ENCODE results near the gene GPHB5. TPM values are rescaled to one million over a fixed set of nuclear protein-coding genes. Genes with fewer than 3 reads are reported as not detected.

GPHB5 gene
- polyA plus RNA-seq, 3 donors: not detected

- H3K4me1 ChIP-seq (ENCODE audit: control insufficient read depth in 1 of 2, insufficient read depth in 2 of 2, low read length in 2 of 2): no peaks in the 10 kb centered on the region
- no peaks in the 10 kb centered on the region for H3K27me3 ChIP-seq (ENCODE audit: control insufficient read depth in 2 of 2, insufficient read depth in 2 of 2, low read length in 2 of 2)
- H3K4me2 ChIP-seq (replicated peaks; ENCODE audit: extremely low read depth, low read length, poor library complexity, severe bottlenecking): no peak overlapping the region
- no peak overlapping the region for H3K4me3 ChIP-seq (replicated peaks in 1 of 3; ENCODE audit: low read depth in 2 of 3, low read length in 3 of 3)
- no peaks in the 10 kb centered on the region for H3K36me3 ChIP-seq (replicated peaks in 1 of 2; ENCODE audit: control insufficient read depth in 1 of 2, insufficient read depth in 2 of 2, low read length in 2 of 2)
- H3K27ac Mint-ChIP-seq: no peak overlapping the region
- H3K36me3 Mint-ChIP-seq: no peaks in the 10 kb centered on the region
- H2AFZ ChIP-seq (ENCODE audit: insufficient read depth, low read depth, low read length, poor library complexity, severe bottlenecking): no peak overlapping the region
- no peak overlapping the region for H3K4me3 Mint-ChIP-seq
- no peaks in the 10 kb centered on the region for H3K9me3 ChIP-seq (replicated peaks in 1 of 2; ENCODE audit: control insufficient read depth in 1 of 2, insufficient read depth in 1 of 2, low read length in 2 of 2)
- no peak overlapping the region for H3K27ac ChIP-seq (ENCODE audit: low read depth in 1 of 2, low read length in 2 of 2)
- H3K79me2 ChIP-seq (ENCODE audit: insufficient read depth, low read length): no peaks in the 10 kb centered on the region
- peaks cover 0 to 2% (median 0%) of the 10 kb centered on the region in 7 donors for H3K9me3 Mint-ChIP-seq
- H4K20me1 ChIP-seq (ENCODE audit: insufficient read depth, low read length): no peaks in the 10 kb centered on the region
- no peak overlapping the region for H3K9ac ChIP-seq (ENCODE audit: insufficient read depth, low read length, poor library complexity, severe bottlenecking)
- no peak for DNase-seq
- intact Hi-C loops (cut with micrococcal nuclease): no loop called here
- WGBS (ENCODE audit: insufficient coverage): 90% methylated on average over 4 of the region's 8 CpGs
- no peaks in the 10 kb centered on the region for H3K4me1 Mint-ChIP-seq
- peaks cover 0 to 5% (median 0%) of the 10 kb centered on the region in 3 donors for H3K27me3 Mint-ChIP-seq (ENCODE audit: low read depth in 3 of 3)
- TF ChIP-seq, protein P1, sequence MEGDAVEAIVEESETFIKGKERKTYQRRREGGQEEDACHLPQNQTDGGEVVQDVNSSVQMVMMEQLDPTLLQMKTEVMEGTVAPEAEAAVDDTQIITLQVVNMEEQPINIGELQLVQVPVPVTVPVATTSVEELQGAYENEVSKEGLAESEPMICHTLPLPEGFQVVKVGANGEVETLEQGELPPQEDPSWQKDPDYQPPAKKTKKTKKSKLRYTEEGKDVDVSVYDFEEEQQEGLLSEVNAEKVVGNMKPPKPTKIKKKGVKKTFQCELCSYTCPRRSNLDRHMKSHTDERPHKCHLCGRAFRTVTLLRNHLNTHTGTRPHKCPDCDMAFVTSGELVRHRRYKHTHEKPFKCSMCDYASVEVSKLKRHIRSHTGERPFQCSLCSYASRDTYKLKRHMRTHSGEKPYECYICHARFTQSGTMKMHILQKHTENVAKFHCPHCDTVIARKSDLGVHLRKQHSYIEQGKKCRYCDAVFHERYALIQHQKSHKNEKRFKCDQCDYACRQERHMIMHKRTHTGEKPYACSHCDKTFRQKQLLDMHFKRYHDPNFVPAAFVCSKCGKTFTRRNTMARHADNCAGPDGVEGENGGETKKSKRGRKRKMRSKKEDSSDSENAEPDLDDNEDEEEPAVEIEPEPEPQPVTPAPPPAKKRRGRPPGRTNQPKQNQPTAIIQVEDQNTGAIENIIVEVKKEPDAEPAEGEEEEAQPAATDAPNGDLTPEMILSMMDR (IDR thresholded peaks at IDR 0.05): no peak
Measured at GRCh38 chr14:63273717-63274655, 44.7 kb downstream of the GPHB5 start.

GRCh38 chr14:63273129-63273528 lies 45.6 kb downstream of the GPHB5 start:
- no peak for DNase-seq
- no peaks in the 10 kb centered on the region for H3K27me3 ChIP-seq (ENCODE audit: control insufficient read depth in 2 of 2, insufficient read depth in 2 of 2, low read length in 2 of 2)
- no peak overlapping the region for H3K9ac ChIP-seq (ENCODE audit: insufficient read depth, low read length, poor library complexity, severe bottlenecking)
- H3K27ac ChIP-seq (ENCODE audit: low read depth in 1 of 2, low read length in 2 of 2): no peak overlapping the region
- H2AFZ ChIP-seq (ENCODE audit: insufficient read depth, low read depth, low read length, poor library complexity, severe bottlenecking): no peak overlapping the region
- no peak overlapping the region for H3K4me3 ChIP-seq (replicated peaks in 1 of 3; ENCODE audit: low read depth in 2 of 3, low read length in 3 of 3)
- intact Hi-C loops (cut with micrococcal nuclease): no loop called here
- Mint-ChIP-seq H3K27me3 (ENCODE audit: low read depth in 3 of 3) (peaks cover 0 to 5% (median 0%) of the 10 kb centered on the region in 3 donors), H3K36me3 (no peaks in the 10 kb centered on the region), H3K27ac (no peak overlapping the region), H3K4me1 (no peaks in the 10 kb centered on the region), H3K4me3 (no peak overlapping the region), H3K9me3 (peaks cover 0 to 2% (median 0%) of the 10 kb centered on the region in 7 donors)
- no peaks in the 10 kb centered on the region for H3K79me2 ChIP-seq (ENCODE audit: insufficient read depth, low read length)
- H4K20me1 ChIP-seq (ENCODE audit: insufficient read depth, low read length): no peaks in the 10 kb centered on the region
- H3K4me1 ChIP-seq (ENCODE audit: control insufficient read depth in 1 of 2, insufficient read depth in 2 of 2, low read length in 2 of 2): no peaks in the 10 kb centered on the region
- no peaks in the 10 kb centered on the region for H3K36me3 ChIP-seq (replicated peaks in 1 of 2; ENCODE audit: control insufficient read depth in 1 of 2, insufficient read depth in 2 of 2, low read length in 2 of 2)
- H3K9me3 ChIP-seq (replicated peaks in 1 of 2; ENCODE audit: control insufficient read depth in 1 of 2, insufficient read depth in 1 of 2, low read length in 2 of 2): no peaks in the 10 kb centered on the region
- TF ChIP-seq, protein P1 (IDR thresholded peaks at IDR 0.05): no peak
- 92% methylated on average over 2 of the region's 3 CpGs for WGBS (ENCODE audit: insufficient coverage)
- no peak overlapping the region for H3K4me2 ChIP-seq (replicated peaks; ENCODE audit: extremely low read depth, low read length, poor library complexity, severe bottlenecking)

Data from CD14-positive monocyte (primary cell).